Measurements from ENCODE around the gene ZNF316. TPM values are rescaled to one million over a fixed set of nuclear protein-coding genes. Genes with fewer than 3 reads are reported as not detected.

ZNF316 gene
- total RNA-seq, 2 experiments from 2014 or later = 18.1 to 37.5 TPM

DNA sequence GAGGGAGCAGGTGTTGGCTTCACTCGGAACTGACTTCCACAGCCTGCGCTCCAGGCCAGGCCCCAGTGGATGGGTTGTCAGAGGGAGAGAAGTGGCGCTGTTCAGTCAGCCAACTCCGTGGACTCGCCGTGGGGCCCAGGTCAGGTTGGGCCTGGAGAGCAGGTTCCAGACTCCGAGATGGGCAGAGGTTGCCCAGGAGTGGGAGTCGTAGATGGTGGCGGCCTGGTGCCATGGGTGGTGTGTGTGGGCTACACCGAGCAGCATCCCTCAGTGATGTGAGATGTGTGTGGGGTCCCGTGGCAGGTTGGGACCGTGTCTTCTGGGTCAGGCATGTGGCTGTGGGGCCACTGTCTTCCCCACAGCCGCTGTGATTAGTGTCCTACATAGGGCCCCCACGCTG is 10.4 kb downstream of the ZNF316 start:
- no peaks in the 10 kb centered on the region for H3K9me2 ChIP-seq (ENCODE audit: insufficient read depth, low read length)
- no TSS peak for BruUV-seq (replicated peaks)
- peaks cover 96% of the 10 kb centered on the region for H3K36me3 ChIP-seq (ENCODE audit: insufficient read depth, low read length)
- no peak overlapping the region for H2AFZ ChIP-seq (ENCODE audit: low read length)
- no peaks in the 10 kb centered on the region for H4K20me1 ChIP-seq (ENCODE audit: insufficient read depth, low read length)
- POLR2A ChIA-PET = no interaction called here
- TF ChIP-seq, protein P1, sequence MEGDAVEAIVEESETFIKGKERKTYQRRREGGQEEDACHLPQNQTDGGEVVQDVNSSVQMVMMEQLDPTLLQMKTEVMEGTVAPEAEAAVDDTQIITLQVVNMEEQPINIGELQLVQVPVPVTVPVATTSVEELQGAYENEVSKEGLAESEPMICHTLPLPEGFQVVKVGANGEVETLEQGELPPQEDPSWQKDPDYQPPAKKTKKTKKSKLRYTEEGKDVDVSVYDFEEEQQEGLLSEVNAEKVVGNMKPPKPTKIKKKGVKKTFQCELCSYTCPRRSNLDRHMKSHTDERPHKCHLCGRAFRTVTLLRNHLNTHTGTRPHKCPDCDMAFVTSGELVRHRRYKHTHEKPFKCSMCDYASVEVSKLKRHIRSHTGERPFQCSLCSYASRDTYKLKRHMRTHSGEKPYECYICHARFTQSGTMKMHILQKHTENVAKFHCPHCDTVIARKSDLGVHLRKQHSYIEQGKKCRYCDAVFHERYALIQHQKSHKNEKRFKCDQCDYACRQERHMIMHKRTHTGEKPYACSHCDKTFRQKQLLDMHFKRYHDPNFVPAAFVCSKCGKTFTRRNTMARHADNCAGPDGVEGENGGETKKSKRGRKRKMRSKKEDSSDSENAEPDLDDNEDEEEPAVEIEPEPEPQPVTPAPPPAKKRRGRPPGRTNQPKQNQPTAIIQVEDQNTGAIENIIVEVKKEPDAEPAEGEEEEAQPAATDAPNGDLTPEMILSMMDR (conservative IDR thresholded peaks at IDR 0.05; ENCODE audit: low read length) = no peak
- TF ChIP-seq EZH2phosphoT487 (IDR thresholded peaks at IDR 0.05; ENCODE audit: borderline replicate concordance, low read depth, low read length) = no peak
- H3K4me1 ChIP-seq (ENCODE audit: insufficient read depth, low read length, poor library complexity, severe bottlenecking) = no peaks in the 10 kb centered on the region
- H3K9me3 ChIP-seq (ENCODE audit: low read length) = no peaks in the 10 kb centered on the region
- no peak overlapping the region for H3K4me2 ChIP-seq (ENCODE audit: low read length)
- no peaks in the 10 kb centered on the region for H3K79me2 ChIP-seq (ENCODE audit: insufficient read depth, low read depth, low read length)
- intact Hi-C loops (cut with micrococcal nuclease; ENCODE audit: unreplicated experiment) = no loop called here
- no peak overlapping the region for H3K4me3 ChIP-seq (ENCODE audit: low read depth, low read length, poor library complexity, severe bottlenecking)
- CTCF ChIA-PET (ENCODE audit: unreplicated experiment) = no interaction called here
- H3K27ac ChIP-seq (ENCODE audit: low read depth, low read length, poor library complexity, severe bottlenecking) = no peak overlapping the region
- no peak for DNase-seq (ENCODE audit: low spot score)

- Histone ChIP-seq H3K4me1 (ENCODE audit: insufficient read depth, low read length, poor library complexity, severe bottlenecking) (no peaks in the 10 kb centered on the region), H3K9me3 (ENCODE audit: low read length) (no peaks in the 10 kb centered on the region), H3K79me2 (ENCODE audit: insufficient read depth, low read depth, low read length) (no peaks in the 10 kb centered on the region), H2AFZ (ENCODE audit: low read length) (no peak overlapping the region), H4K20me1 (ENCODE audit: insufficient read depth, low read length) (no peaks in the 10 kb centered on the region), H3K36me3 (ENCODE audit: insufficient read depth, low read length) (peaks cover 96% of the 10 kb centered on the region), H3K27ac (ENCODE audit: low read depth, low read length, poor library complexity, severe bottlenecking) (no peak overlapping the region), H3K4me2 (ENCODE audit: low read length) (no peak overlapping the region), H3K4me3 (ENCODE audit: low read depth, low read length, poor library complexity, severe bottlenecking) (no peak overlapping the region), H3K9me2 (ENCODE audit: insufficient read depth, low read length) (no peaks in the 10 kb centered on the region)
- CTCF ChIA-PET (ENCODE audit: unreplicated experiment) = no interaction called here
- no peak for DNase-seq (ENCODE audit: low spot score)
- intact Hi-C loops (cut with micrococcal nuclease; ENCODE audit: unreplicated experiment) = no loop called here
- TF ChIP-seq EZH2phosphoT487 (IDR thresholded peaks at IDR 0.05; ENCODE audit: borderline replicate concordance, low read depth, low read length) = no peak
- TF ChIP-seq, protein P1 (conservative IDR thresholded peaks at IDR 0.05; ENCODE audit: low read length) = no peak
- BruUV-seq (replicated peaks) = no TSS peak
- POLR2A ChIA-PET = no interaction called here
Measured at GRCh38 chr7:6648066-6648814, 11.1 kb downstream of the ZNF316 start.

DNA sequence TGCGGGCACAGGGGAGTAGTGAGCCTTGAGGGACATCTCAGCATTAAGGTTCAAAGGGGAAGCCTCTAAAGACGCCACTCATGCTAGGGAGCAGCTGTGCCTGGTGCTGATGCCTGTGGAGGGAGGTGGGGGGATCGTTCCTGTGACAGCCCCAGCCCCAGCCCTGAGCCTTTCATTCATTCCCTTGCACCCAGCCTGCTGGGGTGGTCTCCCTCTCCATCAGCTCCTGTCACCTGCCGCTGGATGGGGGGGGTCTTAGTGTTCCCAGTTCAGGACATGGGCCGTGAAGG is 11.6 kb downstream of the ZNF316 start:
- Histone ChIP-seq H3K36me3 (ENCODE audit: insufficient read depth, low read length) (peaks cover 92% of the 10 kb centered on the region), H3K9me3 (ENCODE audit: low read length) (no peaks in the 10 kb centered on the region), H2AFZ (ENCODE audit: low read length) (no peak overlapping the region), H3K79me2 (ENCODE audit: insufficient read depth, low read depth, low read length) (no peaks in the 10 kb centered on the region), H3K4me1 (ENCODE audit: insufficient read depth, low read length, poor library complexity, severe bottlenecking) (no peaks in the 10 kb centered on the region), H3K9me2 (ENCODE audit: insufficient read depth, low read length) (no peaks in the 10 kb centered on the region), H3K27ac (ENCODE audit: low read depth, low read length, poor library complexity, severe bottlenecking) (no peak overlapping the region), H3K4me2 (ENCODE audit: low read length) (no peak overlapping the region), H4K20me1 (ENCODE audit: insufficient read depth, low read length) (no peaks in the 10 kb centered on the region), H3K4me3 (ENCODE audit: low read depth, low read length, poor library complexity, severe bottlenecking) (no peak overlapping the region)
- ChIA-PET CTCF (ENCODE audit: unreplicated experiment) (no interaction called here), POLR2A (no interaction called here)
- DNase-seq (ENCODE audit: low spot score) = no peak
- no TSS peak for BruUV-seq (replicated peaks)
- intact Hi-C loops (cut with micrococcal nuclease; ENCODE audit: unreplicated experiment) = no loop called here
- TF ChIP-seq EZH2phosphoT487 (IDR thresholded peaks at IDR 0.05; ENCODE audit: borderline replicate concordance, low read depth, low read length) = no peak
- TF ChIP-seq, protein P1 (conservative IDR thresholded peaks at IDR 0.05; ENCODE audit: low read length) = no peak
